GM19023 (cell line): ENCODE measurements around the gene APOD.

Experiments used
- ATAC-seq: cut with Tn5 transposase; IDR thresholded peaks from one replicate; pipeline ENCODE4 v1.9.1; 2021; ENCODE audit warnings: mild to moderate bottlenecking, moderate library complexity; ENCODE audit not compliant: unreplicated experiment

The APOD gene

GRCh38 chr3:195531683-195532082 is 52.1 kb downstream of the APOD start:
- ATAC-seq: no peak

- no peak for ATAC-seq
Measured at GRCh38 chr3:195526492-195526891, 57.2 kb downstream of the APOD start.

GRCh38 chr3:195524171-195524896 is 59.4 kb downstream of the APOD start:
- no peak for ATAC-seq

- no peak for ATAC-seq
Measured at GRCh38 chr3:195522254-195523023, 61.3 kb downstream of the APOD start.
